H1 (cell line): ENCODE results near the gene SLC38A7. TPM values are rescaled to one million over a fixed set of nuclear protein-coding genes. Genes with fewer than 3 reads are reported as not detected.

Source experiments
- CTCF ChIA-PET: fragments of 300-600 bp; sonication (Branson Sonifier 250); formaldehyde crosslinking; loops from one replicate; lab custom pipeline; 2021; ENCODE audit not compliant: partially characterized antibody; lab: Charles Lee
- POLR2A ChIA-PET: fragments of 300-600 bp; sonication (Branson Sonifier 250); formaldehyde crosslinking; loops from one replicate; lab custom pipeline; 2021; ENCODE audit warnings: inconsistent platforms; ENCODE audit not compliant: partially characterized antibody; lab: Charles Lee
- DNase-seq, 2 experiments: peaks; one replicate each; pipeline versions ENCODE4 v3.0.0 to v3.0.0-alpha.2; 2010 to 2022; ENCODE audit warnings: low spot score in 2 of 2, low read depth in 1 of 2, mixed read lengths in 1 of 2
- FAIRE-seq: peaks from 2 replicates; lab custom pipeline; 2011; peaks lifted over from hg19 to GRCh38; lab: Jason Lieb, UNC
- H2AFZ ChIP-seq: 2 replicates; pipeline ENCODE4 v1.8.1; 2012; ENCODE audit warnings: low read length, inconsistent platforms
- H2AK5ac ChIP-seq: 2 replicates; pipeline ENCODE4 v1.6.1; 2013; ENCODE audit warnings: low read depth, low read length
- H2BK120ac ChIP-seq: replicated peaks from 2 replicates; pipeline ENCODE3; 2013; ENCODE audit warnings: low read depth, low read length, inconsistent platforms
- H2BK12ac ChIP-seq: 2 replicates; pipeline ENCODE4 v1.6.1; 2013; ENCODE audit warnings: low read depth, low read length
- H2BK15ac ChIP-seq: 2 replicates; pipeline ENCODE4 v1.6.1; 2013; ENCODE audit warnings: low read length
- H2BK20ac ChIP-seq: 2 replicates; pipeline ENCODE4 v1.6.1; 2013; ENCODE audit warnings: low read length
- H2BK5ac ChIP-seq: 2 replicates; pipeline ENCODE4 v1.6.1; 2013; ENCODE audit warnings: low read depth, low read length
- H3K14ac ChIP-seq: 2 replicates; pipeline ENCODE4 v1.6.1; 2013; ENCODE audit warnings: inconsistent platforms; ENCODE audit not compliant: insufficient read length
- H3K18ac ChIP-seq: 2 replicates; pipeline ENCODE4 v1.6.1; 2013; ENCODE audit warnings: low read length; ENCODE audit errors: extremely low read depth
- H3K23ac ChIP-seq: 2 replicates; pipeline ENCODE4 v1.6.1; 2013; ENCODE audit warnings: inconsistent platforms; ENCODE audit not compliant: insufficient read length
- H3K23me2 ChIP-seq: 2 replicates; pipeline ENCODE4 v1.6.1; 2013; ENCODE audit warnings: low read depth, low read length
- H3K27ac ChIP-seq: 2 replicates; pipeline ENCODE4 v1.6.1; 2011; ENCODE audit warnings: low read depth, low read length, inconsistent platforms
- H3K27me3 ChIP-seq, 4 experiments: replicated peaks in 1 of 4; 1 replicate in 1 of 4; 2 replicates in 3 of 4; pipeline versions ENCODE4 v1.6.1 to v1.8.1; 2011 to 2013; ENCODE audit warnings: low read length in 3 of 4, mild to moderate bottlenecking in 3 of 4, inconsistent platforms in 2 of 4, mixed read lengths in 2 of 4, moderate library complexity in 1 of 4; ENCODE audit not compliant: control insufficient read depth in 3 of 4, insufficient read depth in 3 of 4; ENCODE audit errors: extremely low read depth in 1 of 4
- H3K36me3 ChIP-seq, 4 experiments: 2 replicates each; pipeline versions ENCODE4 v1.6.1 to v1.8.1; 2011 to 2013; ENCODE audit warnings: mild to moderate bottlenecking in 4 of 4, low read length in 3 of 4, moderate library complexity in 2 of 4, control low read depth in 1 of 4, inconsistent platforms in 1 of 4; ENCODE audit not compliant: insufficient read depth in 4 of 4, control insufficient read depth in 2 of 4
- H3K4ac ChIP-seq: replicated peaks from 2 replicates; pipeline ENCODE3; 2013; ENCODE audit warnings: low read length, low read depth, mixed read lengths, inconsistent platforms; ENCODE audit not compliant: insufficient read length
- H3K4me1 ChIP-seq, 4 experiments: replicated peaks in 1 of 4; 1 replicate in 1 of 4; 2 replicates in 3 of 4; pipeline versions ENCODE4 v1.6.1 to v1.8.1; 2011 to 2013; ENCODE audit warnings: low read length in 3 of 4, inconsistent platforms in 2 of 4, mixed read lengths in 1 of 4; ENCODE audit not compliant: insufficient read depth in 4 of 4, control insufficient read depth in 3 of 4
- H3K4me2 ChIP-seq, 2 experiments: 2 replicates each; pipeline versions ENCODE4 v1.6.1 to v1.8.1; 2011 to 2013; ENCODE audit warnings: low read depth in 2 of 2, low read length in 2 of 2, control low read depth in 1 of 2, inconsistent platforms in 1 of 2, mild to moderate bottlenecking in 1 of 2; ENCODE audit not compliant: insufficient read depth in 1 of 2
- H3K4me3 ChIP-seq, 4 experiments: fragments of 200-600, 300-600 bp in 1 of 4; sonication (generic), shearing (Covaris generic), sonication (Bioruptor Twin) in 1 of 4; 2 replicates each; pipeline versions ENCODE4 v1.5.1 to v1.8.1; 2011 to 2016; ENCODE audit warnings: low read length in 4 of 4, low read depth in 3 of 4, control low read depth in 2 of 4, inconsistent platforms in 2 of 4, mild to moderate bottlenecking in 2 of 4, mixed read lengths in 1 of 4, moderate library complexity in 1 of 4; ENCODE audit not compliant: insufficient read depth in 2 of 4; ENCODE audit errors: extremely low read depth in 1 of 4
- H3K56ac ChIP-seq: replicated peaks from 2 replicates; pipeline ENCODE3; 2013; ENCODE audit warnings: low read depth, mild to moderate bottlenecking, mixed read lengths, low read length, inconsistent platforms; ENCODE audit not compliant: insufficient read length
- H3K79me1 ChIP-seq: 2 replicates; pipeline ENCODE4 v1.6.1; 2013; ENCODE audit warnings: low read depth, low read length, control low read depth
- H3K79me2 ChIP-seq, 2 experiments: 2 replicates each; pipeline versions ENCODE4 v1.6.1 to v1.8.1; 2012 to 2013; ENCODE audit warnings: low read length in 2 of 2, mild to moderate bottlenecking in 2 of 2, inconsistent platforms in 1 of 2; ENCODE audit not compliant: insufficient read depth in 2 of 2, control insufficient read depth in 1 of 2
- H3K9ac ChIP-seq, 4 experiments: replicated peaks in 1 of 4; 1 replicate in 1 of 4; 2 replicates in 3 of 4; pipeline versions ENCODE4 v1.6.1 to v1.8.1; 2011 to 2013; ENCODE audit warnings: low read depth in 3 of 4, low read length in 3 of 4, control low read depth in 2 of 4, mild to moderate bottlenecking in 2 of 4, moderate library complexity in 2 of 4, inconsistent platforms in 1 of 4; ENCODE audit errors: extremely low read depth in 1 of 4
- H3K9me3 ChIP-seq, 2 experiments: 2 replicates each; pipeline versions ENCODE4 v1.6.1 to v1.8.1; 2012 to 2013; ENCODE audit warnings: mild to moderate bottlenecking in 2 of 2, moderate library complexity in 2 of 2, control low read depth in 1 of 2, inconsistent platforms in 1 of 2, low read depth in 1 of 2, low read length in 1 of 2, mixed read lengths in 1 of 2; ENCODE audit not compliant: insufficient read depth in 2 of 2
- H4K20me1 ChIP-seq, 2 experiments: replicated peaks in 1 of 2; 2 replicates each; pipeline versions ENCODE3 to v1.8.1; 2011 to 2013; ENCODE audit warnings: inconsistent platforms in 2 of 2, low read length in 2 of 2, mild to moderate bottlenecking in 1 of 2; ENCODE audit not compliant: insufficient read depth in 2 of 2, control insufficient read depth in 1 of 2
- H4K5ac ChIP-seq: 2 replicates; pipeline ENCODE4 v1.6.1; 2013; ENCODE audit warnings: low read length, low read depth, mixed read lengths, inconsistent platforms; ENCODE audit not compliant: insufficient read length
- H4K8ac ChIP-seq: 2 replicates; pipeline ENCODE4 v1.8.0; 2013; ENCODE audit warnings: mild to moderate bottlenecking, moderate library complexity, low read length, inconsistent platforms; ENCODE audit not compliant: insufficient read depth; ENCODE audit errors: extremely low read depth
- H4K91ac ChIP-seq: replicated peaks from 2 replicates; pipeline ENCODE3; 2013; ENCODE audit warnings: low read length, mixed read lengths, inconsistent platforms; ENCODE audit not compliant: insufficient read length
- ATF2 ChIP-seq: IDR thresholded peaks from 2 replicates; pipeline ENCODE4 v1.6.1; 2012; ENCODE audit warnings: low read length, inconsistent platforms
- BCL11A ChIP-seq, 2 experiments: IDR thresholded peaks; one replicate each; pipeline ENCODE4 v1.6.1; 2011; ENCODE audit warnings: low read depth in 2 of 2, low read length in 2 of 2, mild to moderate bottlenecking in 2 of 2
- GTF2F1 ChIP-seq: IDR thresholded peaks from 2 replicates; pipeline ENCODE4 v1.6.1; 2012; ENCODE audit warnings: low read depth, low read length, improper control_type of control experiment, borderline replicate concordance
- JUND ChIP-seq: IDR thresholded peaks from 2 replicates; pipeline ENCODE4 v1.6.1; 2011; ENCODE audit warnings: mild to moderate bottlenecking, improper control_type of control experiment, low read length
- KDM4A ChIP-seq: IDR thresholded peaks from one replicate; pipeline ENCODE4 v1.7.1; 2012; ENCODE audit warnings: low read depth, mild to moderate bottlenecking, moderate library complexity, low read length, inconsistent platforms; ENCODE audit not compliant: severe bottlenecking
- MAFK ChIP-seq: IDR thresholded peaks from 2 replicates; pipeline ENCODE4 v1.6.1; 2012; ENCODE audit warnings: low read depth, mild to moderate bottlenecking, improper control_type of control experiment, low read length
- RXRA ChIP-seq: IDR thresholded peaks from 2 replicates; pipeline ENCODE4 v1.6.1; 2011; ENCODE audit warnings: low read depth, mild to moderate bottlenecking, low read length, moderate library complexity; ENCODE audit not compliant: insufficient read depth
- TAF7 ChIP-seq: optimal IDR thresholded peaks from 2 replicates; pipeline ENCODE3; 2011; ENCODE audit warnings: low read depth, mild to moderate bottlenecking, inconsistent platforms, low read length, moderate library complexity, borderline replicate concordance
- WGBS, 2 experiments: shearing (Covaris generic) in 1 of 2; methylation state at CpG; one replicate each; pipeline versions ENCODE4 v1.1.6 to v1.1.7; 2013 to 2015; ENCODE audit warnings: low lambda C conversion rate in 2 of 2, mixed read lengths in 2 of 2, inconsistent platforms in 1 of 2, low coverage in 1 of 2, missing lambda C conversion rate in 1 of 2; ENCODE audit not compliant: insufficient replicate concordance in 2 of 2, insufficient coverage in 1 of 2, insufficient read length in 1 of 2; ENCODE audit errors: extremely low coverage in 1 of 2, missing lambda C conversion rate in 1 of 2; 5-methylcytosine and 5-hydroxymethylcytosine counted together
- polyA plus RNA-seq, 7 experiments: library from polyadenylated mRNA; depleted of rRNA in 3 of 7; stranded (reverse) in 5 of 7; unstranded in 2 of 7; fragments of >200 nt in 5 of 7; fragments of 200-250 nt in 2 of 7; gene quantifications; 1 replicate in 5 of 7; 2 replicates in 1 of 7; 4 replicates in 1 of 7; pipeline versions ENCODE4 v1.2.1 to v1.2.3, GENCODE V29; 2011 to 2013; ENCODE audit warnings: missing spikeins in 2 of 7, mixed read lengths in 2 of 7
- total RNA-seq: library from RNA; stranded (reverse); fragmentation: NEBNext Ultra II Directional; extraction: Animal tissue kit (Norgen Biotek cat#: 25700); gene quantifications from 2 replicates; pipeline ENCODE4 v1.2.1, GENCODE V29; 2021

The SLC38A7 gene
- total and polyA plus RNA-seq, 2 of the 8 experiments (the other 6 are each of a cell fraction or from before 2014, with no cell fraction given) = 26.7 to 28.0 TPM

GRCh38 chr16:58649707-58650106, 34.9 kb downstream of the SLC38A7 start:
- Histone ChIP-seq H3K27me3 (no peaks in the 10 kb centered on the region), H3K4ac (no peak overlapping the region), H3K4me1 (peaks cover 0 to 4% (median 2%) of the 10 kb centered on the region in 4 experiments; a peak in 4 of 7 replicates), H2AK5ac (no peak overlapping the region), H2BK20ac (no peak overlapping the region), H3K4me3 (no peak overlapping the region), H3K23ac (no peak overlapping the region), H4K91ac (no peak overlapping the region), H4K20me1 (no peaks in the 10 kb centered on the region), H2BK12ac (no peak overlapping the region), H3K9me3 (no peaks in the 10 kb centered on the region), H2BK15ac (no peak overlapping the region), H4K5ac (no peak overlapping the region), H2AFZ (no peak overlapping the region), H3K56ac (no peak overlapping the region), H3K79me2 (no peaks in the 10 kb centered on the region), H3K36me3 (no peaks in the 10 kb centered on the region), H4K8ac (no peak overlapping the region), H3K79me1 (no peaks in the 10 kb centered on the region), H3K4me2 (no peak overlapping the region), H3K27ac (no peak overlapping the region), H3K23me2 (no peaks in the 10 kb centered on the region), H2BK5ac (no peak overlapping the region), H3K14ac (no peak overlapping the region), H3K9ac (no peak overlapping the region), H3K18ac (no peak overlapping the region), H2BK120ac (no peak overlapping the region)
- POLR2A ChIA-PET = interaction anchor here (1.0 kb wide), 1 partner anchor 9 kb away, joined by 3 read pairs; no protein-coding TSS in a partner anchor
- DNase-seq = no peak
- no peak for FAIRE-seq
- WGBS, 2 experiments = 90% methylated on average over 3 of the region's 3 CpGs; no CpG with 5 or more reads in 1 of the 2 experiments
- CTCF ChIA-PET = interaction anchor here (0.5 to 3.0 kb wide), 8 partner anchors 9 to 1786 kb away, joined by 3 to 7 read pairs (median 4); no protein-coding TSS in a partner anchor
- TF ChIP-seq ATF2 (no peak), TAF7 (no peak), RXRA (no peak), MAFK (no peak), JUND (no peak), BCL11A (IDR thresholded peaks at IDR 0.05; ENCODE audit: low read depth in 2 of 2, low read length in 2 of 2) (no peak), KDM4A (no peak), GTF2F1 (no peak)
